WTC11 (cell line): ENCODE data around the gene LIFR. TPM values are rescaled to one million over a fixed set of nuclear protein-coding genes. Genes with fewer than 3 reads are reported as not detected.

Experiments
- ATAC-seq: fragments of 200-7000 bp; cut with Tn5 transposase; 2 replicates; pipeline ENCODE4 v1.10.0; 2021; ENCODE audit warnings: mild to moderate bottlenecking, moderate library complexity
- CTCF ChIA-PET: fragments of 300-600 bp; sonication (Branson Sonifier 250); formaldehyde crosslinking; loops from one replicate; lab custom pipeline; 2021; ENCODE audit warnings: antibody characterized with exemption; lab: Charles Lee
- POLR2A ChIA-PET: fragments of 350-600 bp; sonication (Branson Sonifier 250); formaldehyde crosslinking; loops from one replicate; lab custom pipeline; 2021; ENCODE audit warnings: antibody characterized with exemption; lab: Charles Lee
- DNase-seq: peaks from one replicate; pipeline ENCODE4 v3.0.0; 2021; ENCODE audit warnings: low spot score
- H3K27ac Mint-ChIP-seq: 2 replicates; pipeline ENCODE4 v1.8.0; 2021; ENCODE audit warnings: mixed read lengths
- H3K27me3 Mint-ChIP-seq: 2 replicates; pipeline ENCODE4 v1.8.0; 2021; ENCODE audit warnings: low read depth, mild to moderate bottlenecking, moderate library complexity, mixed read lengths
- H3K36me3 Mint-ChIP-seq: 2 replicates; pipeline ENCODE4 v1.8.0; 2021; ENCODE audit warnings: mixed read lengths
- H3K4me1 Mint-ChIP-seq: 2 replicates; pipeline ENCODE4 v1.8.0; 2022; ENCODE audit warnings: mixed read lengths
- H3K4me3 Mint-ChIP-seq: 2 replicates; pipeline ENCODE4 v1.8.0; 2021; ENCODE audit warnings: mild to moderate bottlenecking, moderate library complexity, mixed read lengths
- H3K9me3 Mint-ChIP-seq: 2 replicates; pipeline ENCODE4 v1.8.0; 2021; ENCODE audit warnings: mixed read lengths
- CBFB ChIP-seq: sonication (generic); formaldehyde crosslinking; IDR thresholded peaks from 2 replicates; pipeline ENCODE4 v1.8.1; 2022; ENCODE audit warnings: mild to moderate bottlenecking, low read depth, missing genetic modification reagents
- CTCF ChIP-seq: fragments of 200-600 bp; IDR thresholded peaks from 2 replicates; pipeline ENCODE4 v1.8.0; 2022; ENCODE audit warnings: antibody characterized with exemption
- FOXP4 ChIP-seq: sonication (generic); formaldehyde crosslinking; IDR thresholded peaks from 2 replicates; pipeline ENCODE4 v1.8.0; 2022; ENCODE audit warnings: mild to moderate bottlenecking, missing genetic modification reagents
- IRF1 ChIP-seq: sonication (generic); formaldehyde crosslinking; IDR thresholded peaks from 2 replicates; pipeline ENCODE4 v1.8.0; 2023; ENCODE audit warnings: missing genetic modification reagents
- JAZF1 ChIP-seq: fragments of 250-450 bp; sonication (Bioruptor Pico); IDR thresholded peaks from 2 replicates; pipeline ENCODE4 v1.9.0; 2021; ENCODE audit warnings: moderate library complexity, mild to moderate bottlenecking, inconsistent platforms
- JUN ChIP-seq: sonication (generic); formaldehyde crosslinking; IDR thresholded peaks from 2 replicates; pipeline ENCODE4 v1.8.0; 2023; ENCODE audit warnings: mild to moderate bottlenecking, missing genetic modification reagents
- MYBL2 ChIP-seq: sonication (generic); formaldehyde crosslinking; IDR thresholded peaks from 2 replicates; pipeline ENCODE4 v1.8.1; 2023; ENCODE audit warnings: mild to moderate bottlenecking, moderate library complexity, missing genetic modification reagents
- NR2C2 ChIP-seq: sonication (generic); formaldehyde crosslinking; IDR thresholded peaks from 2 replicates; pipeline ENCODE4 v1.8.0; 2022; ENCODE audit warnings: mild to moderate bottlenecking, missing genetic modification reagents
- PRDM15 ChIP-seq: sonication (generic); formaldehyde crosslinking; IDR thresholded peaks from 2 replicates; pipeline ENCODE4 v1.8.0; 2022; ENCODE audit warnings: missing genetic modification reagents
- TCF7 ChIP-seq: sonication (generic); formaldehyde crosslinking; IDR thresholded peaks from 2 replicates; pipeline ENCODE4 v1.8.0; 2022; ENCODE audit warnings: mild to moderate bottlenecking, low read depth, missing genetic modification reagents, moderate library complexity
- TP53 ChIP-seq: sonication (generic); formaldehyde crosslinking; IDR thresholded peaks from 2 replicates; pipeline ENCODE4 v1.8.1; 2023; ENCODE audit warnings: mild to moderate bottlenecking, missing genetic modification reagents
- USF1 ChIP-seq: sonication (generic); formaldehyde crosslinking; IDR thresholded peaks from 2 replicates; pipeline ENCODE4 v1.8.0; 2022; ENCODE audit warnings: mild to moderate bottlenecking, missing genetic modification reagents
- ZBTB43 ChIP-seq: sonication (generic); formaldehyde crosslinking; IDR thresholded peaks from 2 replicates; pipeline ENCODE4 v1.8.1; 2023; ENCODE audit warnings: mild to moderate bottlenecking, missing genetic modification reagents
- ZMAT4 ChIP-seq: fragments of 250-450 bp; sonication (Bioruptor Pico); IDR thresholded peaks from 2 replicates; pipeline ENCODE4 v1.9.0; 2021; ENCODE audit warnings: mild to moderate bottlenecking
- ZNF219 ChIP-seq: sonication (generic); formaldehyde crosslinking; IDR thresholded peaks from 2 replicates; pipeline ENCODE4 v1.8.0; 2023; ENCODE audit warnings: missing genetic modification reagents, mild to moderate bottlenecking, borderline replicate concordance
- ZNF317 ChIP-seq: sonication (generic); formaldehyde crosslinking; IDR thresholded peaks from 2 replicates; pipeline ENCODE4 v1.8.1; 2023; ENCODE audit warnings: low read depth, mild to moderate bottlenecking, moderate library complexity, missing genetic modification reagents, borderline replicate concordance
- ZNF396 ChIP-seq: fragments of 250-450 bp; sonication (Bioruptor Pico); IDR thresholded peaks from 2 replicates; pipeline ENCODE4 v1.8.0; 2021; ENCODE audit warnings: mild to moderate bottlenecking, moderate library complexity, borderline replicate concordance
- total RNA-seq: library from RNA; stranded (reverse); gene quantifications from 3 replicates; pipeline ENCODE4 v1.2.3, GENCODE V29; 2021

LIFR gene
- total RNA-seq, 1 experiment from 2014 or later = 14.4 TPM

- TF ChIP-seq MYBL2 (CRISPR knock-in tag) (no peak), ZNF219 (no peak), ZNF396 (CRISPR knock-in tag) (no peak), TP53 (no peak), TCF7 (no peak), ZBTB43 (CRISPR knock-in tag) (no peak), CTCF (no peak)
Measured at GRCh38 chr5:38535248-38535750, 21.1 kb downstream of the LIFR start (continued).

GRCh38 chr5:38534156-38534453, 22.3 kb downstream of the LIFR start:
- ChIA-PET CTCF (interaction anchor here (0.6 to 3.3 kb wide), 2 partner anchors 92 to 113 kb away, joined by 3 to 13 read pairs; no protein-coding TSS in a partner anchor), POLR2A (no interaction called here)
- H3K4me3 Mint-ChIP-seq = no peak overlapping the region
- no peak for ATAC-seq
- DNase-seq = no peak
- no peak overlapping the region; the same call in 1 of the 2 replicates for H3K27ac Mint-ChIP-seq
- no peaks in the 10 kb centered on the region for H3K27me3 Mint-ChIP-seq
- peaks cover 8% of the 10 kb centered on the region for H3K9me3 Mint-ChIP-seq
- peaks cover 63% of the 10 kb centered on the region for H3K4me1 Mint-ChIP-seq
- TF ChIP-seq FOXP4 (CRISPR knock-in tag) = no peak
- no peak for TF ChIP-seq USF1 (CRISPR knock-in tag)
- TF ChIP-seq PRDM15 (CRISPR knock-in tag) = no peak
- no peak for TF ChIP-seq ZNF317 (CRISPR knock-in tag)
- no peak for TF ChIP-seq JAZF1 (CRISPR knock-in tag)
- TF ChIP-seq IRF1 (CRISPR knock-in tag) = no peak
- no peak for TF ChIP-seq NR2C2 (CRISPR knock-in tag)
- no peak for TF ChIP-seq ZMAT4 (CRISPR knock-in tag)
- TF ChIP-seq CBFB (CRISPR knock-in tag) = no peak
- TF ChIP-seq CTCF = no peak
- no peak for TF ChIP-seq JUN (CRISPR knock-in tag)
- peaks cover 8% of the 10 kb centered on the region for H3K36me3 Mint-ChIP-seq
